ENCODE results near the gene CCDC85C.

CCDC85C gene

GRCh38 chr14:99524091-99524661 lies 79.8 kb downstream of the CCDC85C start:
- Mint-ChIP-seq H3K4me3 (no peak overlapping the region), H3K4me1 (ENCODE audit: low read depth) (peaks cover 2% of the 10 kb centered on the region), H3K27ac (no peak overlapping the region)

GRCh38 chr14:99523704-99524055 lies 80.3 kb downstream of the CCDC85C start:
- no peaks in the 10 kb centered on the region for H3K27me3 Mint-ChIP-seq (ENCODE audit: low read depth)
- peaks cover 2% of the 10 kb centered on the region for H3K4me1 Mint-ChIP-seq (ENCODE audit: low read depth)
- H3K27ac Mint-ChIP-seq, result no peak overlapping the region
- no peak for DNase-seq (ENCODE audit: low spot score)
- H3K9me3 Mint-ChIP-seq, result no peaks in the 10 kb centered on the region
- H3K4me3 Mint-ChIP-seq, result no peak overlapping the region
- no peaks in the 10 kb centered on the region for H3K36me3 Mint-ChIP-seq (ENCODE audit: low read depth)

More at GRCh38 chr14:99524091-99524661, 79.8 kb downstream of the CCDC85C start:
- H3K27me3 Mint-ChIP-seq (ENCODE audit: low read depth), result no peaks in the 10 kb centered on the region
- DNase-seq (ENCODE audit: low spot score), result no peak
- no peaks in the 10 kb centered on the region for H3K36me3 Mint-ChIP-seq (ENCODE audit: low read depth)
- no peaks in the 10 kb centered on the region for H3K9me3 Mint-ChIP-seq

- Mint-ChIP-seq H3K4me1 (ENCODE audit: low read depth) (peaks cover 2% of the 10 kb centered on the region), H3K27ac (no peak overlapping the region), H3K27me3 (ENCODE audit: low read depth) (no peaks in the 10 kb centered on the region), H3K9me3 (no peaks in the 10 kb centered on the region), H3K36me3 (ENCODE audit: low read depth) (no peaks in the 10 kb centered on the region), H3K4me3 (no peak overlapping the region)
- no peak for DNase-seq (ENCODE audit: low spot score)
Measured at GRCh38 chr14:99522934-99523703, 80.9 kb downstream of the CCDC85C start.

GRCh38 chr14:99522457-99522891 lies 81.5 kb downstream of the CCDC85C start:
- no peak overlapping the region for H3K27ac Mint-ChIP-seq
- H3K4me3 Mint-ChIP-seq, result no peak overlapping the region
- no peaks in the 10 kb centered on the region for H3K27me3 Mint-ChIP-seq (ENCODE audit: low read depth)
- no peaks in the 10 kb centered on the region for H3K36me3 Mint-ChIP-seq (ENCODE audit: low read depth)
- H3K4me1 Mint-ChIP-seq (ENCODE audit: low read depth), result peaks cover 2% of the 10 kb centered on the region
- no peak for DNase-seq (ENCODE audit: low spot score)
- H3K9me3 Mint-ChIP-seq, result no peaks in the 10 kb centered on the region

GRCh38 chr14:99522025-99522401 lies 82.0 kb downstream of the CCDC85C start:
- no peak for DNase-seq (ENCODE audit: low spot score)
- no peaks in the 10 kb centered on the region for H3K36me3 Mint-ChIP-seq (ENCODE audit: low read depth)
- H3K4me1 Mint-ChIP-seq (ENCODE audit: low read depth), result peaks cover 2% of the 10 kb centered on the region
- no peaks in the 10 kb centered on the region for H3K27me3 Mint-ChIP-seq (ENCODE audit: low read depth)
- H3K27ac Mint-ChIP-seq, result no peak overlapping the region
- no peaks in the 10 kb centered on the region for H3K9me3 Mint-ChIP-seq
- H3K4me3 Mint-ChIP-seq, result no peak overlapping the region

GRCh38 chr14:99521176-99522024 lies 82.6 kb downstream of the CCDC85C start:
- no peak for DNase-seq (ENCODE audit: low spot score)
- no peaks in the 10 kb centered on the region for H3K36me3 Mint-ChIP-seq (ENCODE audit: low read depth)
- H3K27ac Mint-ChIP-seq, result no peak overlapping the region
- H3K9me3 Mint-ChIP-seq, result no peaks in the 10 kb centered on the region
- H3K4me3 Mint-ChIP-seq, result no peak overlapping the region
- H3K4me1 Mint-ChIP-seq (ENCODE audit: low read depth), result peaks cover 2% of the 10 kb centered on the region
- H3K27me3 Mint-ChIP-seq (ENCODE audit: low read depth), result no peaks in the 10 kb centered on the region

GRCh38 chr14:99520571-99521081 lies 83.4 kb downstream of the CCDC85C start:
- H3K9me3 Mint-ChIP-seq, result no peaks in the 10 kb centered on the region
- H3K4me1 Mint-ChIP-seq (ENCODE audit: low read depth), result peaks cover 2% of the 10 kb centered on the region
- no peaks in the 10 kb centered on the region for H3K27me3 Mint-ChIP-seq (ENCODE audit: low read depth)
- no peak overlapping the region for H3K27ac Mint-ChIP-seq
- DNase-seq (ENCODE audit: low spot score), result no peak
- no peak overlapping the region for H3K4me3 Mint-ChIP-seq
- no peaks in the 10 kb centered on the region for H3K36me3 Mint-ChIP-seq (ENCODE audit: low read depth)

GRCh38 chr14:99519931-99520421 lies 84.0 kb downstream of the CCDC85C start:
- H3K9me3 Mint-ChIP-seq, result no peaks in the 10 kb centered on the region

GRCh38 chr14:99519347-99519881 lies 84.6 kb downstream of the CCDC85C start:
- H3K4me3 Mint-ChIP-seq, result no peak overlapping the region
- DNase-seq (ENCODE audit: low spot score), result no peak
- H3K27ac Mint-ChIP-seq, result no peak overlapping the region
- H3K36me3 Mint-ChIP-seq (ENCODE audit: low read depth), result no peaks in the 10 kb centered on the region
- H3K27me3 Mint-ChIP-seq (ENCODE audit: low read depth), result no peaks in the 10 kb centered on the region
- H3K9me3 Mint-ChIP-seq, result no peaks in the 10 kb centered on the region
- no peaks in the 10 kb centered on the region for H3K4me1 Mint-ChIP-seq (ENCODE audit: low read depth)

More at GRCh38 chr14:99519931-99520421, 84.0 kb downstream of the CCDC85C start:
- Mint-ChIP-seq H3K36me3 (ENCODE audit: low read depth) (no peaks in the 10 kb centered on the region), H3K27me3 (ENCODE audit: low read depth) (no peaks in the 10 kb centered on the region), H3K27ac (no peak overlapping the region), H3K4me3 (no peak overlapping the region), H3K4me1 (ENCODE audit: low read depth) (no peaks in the 10 kb centered on the region)
- DNase-seq (ENCODE audit: low spot score), result no peak

GRCh38 chr14:99518441-99519346 lies 85.3 kb downstream of the CCDC85C start:
- DNase-seq (ENCODE audit: low spot score), result peak; percentile 63
- Mint-ChIP-seq H3K4me3 (no peak overlapping the region), H3K27ac (no peak overlapping the region)

GRCh38 chr14:99517643-99518381 lies 86.2 kb downstream of the CCDC85C start:
- Mint-ChIP-seq H3K27me3 (ENCODE audit: low read depth) (no peaks in the 10 kb centered on the region), H3K9me3 (no peaks in the 10 kb centered on the region), H3K4me1 (ENCODE audit: low read depth) (no peaks in the 10 kb centered on the region), H3K27ac (no peak overlapping the region), H3K4me3 (no peak overlapping the region), H3K36me3 (ENCODE audit: low read depth) (no peaks in the 10 kb centered on the region)
- DNase-seq (ENCODE audit: low spot score), result no peak

More at GRCh38 chr14:99518441-99519346, 85.3 kb downstream of the CCDC85C start:
- Mint-ChIP-seq H3K27me3 (ENCODE audit: low read depth) (no peaks in the 10 kb centered on the region), H3K36me3 (ENCODE audit: low read depth) (no peaks in the 10 kb centered on the region), H3K4me1 (ENCODE audit: low read depth) (no peaks in the 10 kb centered on the region), H3K9me3 (no peaks in the 10 kb centered on the region)

- DNase-seq (ENCODE audit: low spot score), result no peak
- H3K9me3 Mint-ChIP-seq, result no peaks in the 10 kb centered on the region
- no peaks in the 10 kb centered on the region for H3K27me3 Mint-ChIP-seq (ENCODE audit: low read depth)
- peaks cover 2% of the 10 kb centered on the region for H3K36me3 Mint-ChIP-seq (ENCODE audit: low read depth)
- H3K4me3 Mint-ChIP-seq, result no peak overlapping the region
- H3K4me1 Mint-ChIP-seq (ENCODE audit: low read depth), result no peaks in the 10 kb centered on the region
- H3K27ac Mint-ChIP-seq, result no peak overlapping the region
Measured at GRCh38 chr14:99516871-99517642, 87.0 kb downstream of the CCDC85C start.

Data from T-helper 2 cell treated with Interferon-gamma antibody and Interleukin-4, amounts not matched to agents 5 μg/mL and 100 μg/mL, for 36 hours (primary cell).